H9 (cell line): ENCODE results near the gene PCBP2. TPM values are rescaled to one million over a fixed set of nuclear protein-coding genes. Genes with fewer than 3 reads are reported as not detected.

Experiments
- DNase-seq: peaks from one replicate; pipeline ENCODE4 v3.0.0-alpha.2; 2017
- H2AFZ ChIP-seq: one replicate; pipeline ENCODE4 v1.6.1; 2013; ENCODE audit warnings: mild to moderate bottlenecking, low read length, control low read depth, moderate library complexity
- H2AK5ac ChIP-seq: 2 replicates; pipeline ENCODE4 v1.6.1; 2013; ENCODE audit warnings: low read length, control low read depth, mixed read lengths; ENCODE audit not compliant: insufficient read length
- H2BK120ac ChIP-seq: one replicate; pipeline ENCODE4 v1.6.1; 2013; ENCODE audit warnings: low read depth, mild to moderate bottlenecking, low read length, control low read depth, inconsistent platforms; ENCODE audit not compliant: poor library complexity, severe bottlenecking
- H2BK12ac ChIP-seq: 2 replicates; pipeline ENCODE4 v1.6.1; 2013; ENCODE audit warnings: low read length, control low read depth, mixed read lengths, low read depth; ENCODE audit not compliant: insufficient read length
- H2BK15ac ChIP-seq: 2 replicates; pipeline ENCODE4 v1.6.1; 2013; ENCODE audit warnings: low read depth, low read length, control low read depth
- H2BK20ac ChIP-seq: one replicate; pipeline ENCODE4 v1.6.1; 2013; ENCODE audit warnings: low read depth, mild to moderate bottlenecking, low read length, control low read depth, inconsistent platforms; ENCODE audit not compliant: poor library complexity, severe bottlenecking
- H2BK5ac ChIP-seq: 2 replicates; pipeline ENCODE4 v1.6.1; 2013; ENCODE audit warnings: low read length, control low read depth, mixed read lengths; ENCODE audit not compliant: insufficient read length
- H3K14ac ChIP-seq: 2 replicates; pipeline ENCODE4 v1.6.1; 2013; ENCODE audit warnings: low read length, control low read depth; ENCODE audit not compliant: insufficient read depth
- H3K18ac ChIP-seq: 2 replicates; pipeline ENCODE4 v1.6.1; 2013; ENCODE audit warnings: low read depth, mild to moderate bottlenecking, mixed read lengths, low read length, control low read depth; ENCODE audit not compliant: insufficient read length
- H3K23ac ChIP-seq: 2 replicates; pipeline ENCODE4 v1.6.1; 2013; ENCODE audit warnings: low read length, control low read depth, mixed read lengths, low read depth; ENCODE audit not compliant: insufficient read length
- H3K23me2 ChIP-seq: 2 replicates; pipeline ENCODE4 v1.6.1; 2013; ENCODE audit warnings: low read depth, mild to moderate bottlenecking, mixed read lengths, low read length, control low read depth; ENCODE audit not compliant: insufficient read length, poor library complexity, severe bottlenecking
- H3K27ac ChIP-seq: 2 replicates; pipeline ENCODE4 v1.5.1; 2013; ENCODE audit warnings: low read length, control low read depth, mixed read lengths, low read depth; ENCODE audit not compliant: insufficient read length
- H3K27me3 ChIP-seq: 2 replicates; pipeline ENCODE4 v1.6.1; 2013; ENCODE audit warnings: low read length, control low read depth, inconsistent platforms; ENCODE audit not compliant: insufficient read depth
- H3K4ac ChIP-seq: 2 replicates; pipeline ENCODE4 v1.6.1; 2013; ENCODE audit warnings: low read depth, mild to moderate bottlenecking, control low read depth, inconsistent platforms, low read length, moderate library complexity
- H3K4me1 ChIP-seq: 2 replicates; pipeline ENCODE4 v1.6.1; 2013; ENCODE audit warnings: low read length, control low read depth, inconsistent platforms; ENCODE audit not compliant: insufficient read depth
- H3K4me2 ChIP-seq: 2 replicates; pipeline ENCODE4 v1.6.1; 2013; ENCODE audit warnings: low read length, control low read depth, mixed read lengths; ENCODE audit not compliant: insufficient read length, insufficient read depth
- H3K56ac ChIP-seq: 2 replicates; pipeline ENCODE4 v1.6.1; 2013; ENCODE audit warnings: low read depth, mild to moderate bottlenecking, mixed read lengths, low read length, control low read depth; ENCODE audit not compliant: insufficient read length
- H3K79me1 ChIP-seq: 2 replicates; pipeline ENCODE4 v1.6.1; 2013; ENCODE audit warnings: low read depth, mild to moderate bottlenecking, moderate library complexity, low read length, control low read depth, inconsistent platforms; ENCODE audit not compliant: insufficient read depth, poor library complexity, severe bottlenecking
- H3K79me2 ChIP-seq: 2 replicates; pipeline ENCODE4 v1.6.1; 2013; ENCODE audit warnings: low read length, control low read depth, inconsistent platforms; ENCODE audit not compliant: insufficient read depth
- H3K9ac ChIP-seq: 2 replicates; pipeline ENCODE4 v1.6.1; 2013; ENCODE audit warnings: low read length, control low read depth, mixed read lengths; ENCODE audit not compliant: insufficient read length; ENCODE audit errors: extremely low read depth
- H3K9me3 ChIP-seq: one replicate; pipeline ENCODE4 v1.6.1; 2013; ENCODE audit warnings: low read depth, low read length, inconsistent platforms; ENCODE audit not compliant: control insufficient read depth
- H3T11ph ChIP-seq: one replicate; pipeline ENCODE4 v1.6.1; 2013; ENCODE audit warnings: mild to moderate bottlenecking, low read length, control low read depth, inconsistent platforms
- H4K20me1 ChIP-seq: one replicate; pipeline ENCODE4 v1.6.1; 2013; ENCODE audit not compliant: control insufficient read depth, insufficient read length, insufficient read depth
- H4K5ac ChIP-seq: 2 replicates; pipeline ENCODE4 v1.6.1; 2013; ENCODE audit warnings: low read depth, mild to moderate bottlenecking, mixed read lengths, low read length, control low read depth; ENCODE audit not compliant: insufficient read length
- H4K8ac ChIP-seq: replicated peaks from 2 replicates; pipeline ENCODE4 v1.6.1; 2013; ENCODE audit warnings: low read length, control low read depth, mixed read lengths, low read depth; ENCODE audit not compliant: insufficient read length
- H4K91ac ChIP-seq: 2 replicates; pipeline ENCODE4 v1.6.1; 2013; ENCODE audit warnings: low read depth, mild to moderate bottlenecking, moderate library complexity, mixed read lengths, low read length, control low read depth; ENCODE audit not compliant: insufficient read length
- H3K27ac Mint-ChIP-seq, 3 experiments: 2 replicates in 2 of 3; 3 replicates in 1 of 3; pipeline ENCODE4 v1.8.0; 2020 to 2021; ENCODE audit warnings: mixed read lengths in 3 of 3, mild to moderate bottlenecking in 1 of 3, moderate library complexity in 1 of 3
- H3K27me3 Mint-ChIP-seq: 2 replicates; pipeline ENCODE4 v1.8.0; 2021; ENCODE audit warnings: low read depth, mild to moderate bottlenecking, moderate library complexity, mixed read lengths
- H3K36me3 Mint-ChIP-seq, 3 experiments: 2 replicates in 2 of 3; 3 replicates in 1 of 3; pipeline ENCODE4 v1.8.0; 2020 to 2021; ENCODE audit warnings: low read depth in 3 of 3, mixed read lengths in 3 of 3; ENCODE audit not compliant: insufficient read depth in 1 of 3
- H3K4me1 Mint-ChIP-seq, 2 experiments: 2 replicates each; pipeline ENCODE4 v1.8.0; 2020; ENCODE audit warnings: mixed read lengths in 2 of 2
- H3K4me3 Mint-ChIP-seq, 2 experiments: 2 replicates in 1 of 2; 3 replicates in 1 of 2; pipeline ENCODE4 v1.8.0; 2020 to 2021; ENCODE audit warnings: mild to moderate bottlenecking in 2 of 2, mixed read lengths in 2 of 2, moderate library complexity in 1 of 2
- H3K9me3 Mint-ChIP-seq, 2 experiments: 2 replicates in 1 of 2; 3 replicates in 1 of 2; pipeline ENCODE4 v1.8.0; 2020; ENCODE audit warnings: mild to moderate bottlenecking in 2 of 2, mixed read lengths in 2 of 2, moderate library complexity in 1 of 2
- WGBS: extraction: QIAGEN DNeasy Blood & Tissue Kit; methylation state at CpG from one replicate; pipeline ENCODE4 v1.1.7; 2013; ENCODE audit warnings: missing lambda C conversion rate, low lambda C conversion rate, mixed read lengths; ENCODE audit not compliant: insufficient read length; ENCODE audit errors: extremely low coverage; 5-methylcytosine and 5-hydroxymethylcytosine counted together
- total RNA-seq: library from RNA; stranded (reverse); gene quantifications from 2 replicates; pipeline ENCODE4 v1.2.1, GENCODE V29; 2021
- TF ChIP-seq, protein P1 (sequence below): fragments of 200-600 bp; sonication (generic); conservative IDR thresholded peaks from 3 replicates; pipeline ENCODE4 v1.8.0; 2021; ENCODE audit warnings: antibody characterized with exemption, mild to moderate bottlenecking

Gene PCBP2
- total RNA-seq, 1 experiment from 2014 or later, result 1,207 TPM

DNA sequence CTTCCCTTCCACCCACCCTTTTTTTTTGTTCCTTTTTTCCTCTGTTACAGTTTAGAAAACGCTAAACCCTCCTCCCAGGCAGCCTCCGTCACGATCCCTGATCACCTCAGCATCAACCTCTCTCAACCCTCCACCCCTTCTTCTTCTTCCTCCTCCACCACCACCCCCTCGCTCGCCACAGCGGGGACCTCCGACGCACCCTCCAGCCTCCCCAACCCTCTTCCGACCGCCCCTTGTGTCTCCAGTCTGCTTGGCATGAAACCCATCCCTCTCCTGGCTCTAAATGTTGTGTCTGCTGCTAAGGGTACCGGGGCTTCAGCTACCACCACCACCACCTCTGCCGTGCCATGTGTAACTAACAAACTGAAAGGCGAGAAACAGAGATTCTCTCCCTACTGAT, 22.9 kb downstream of the PCBP2 start:
- no peak overlapping the region for H3K4ac ChIP-seq
- no peak overlapping the region for H2BK120ac ChIP-seq
- no peaks in the 10 kb centered on the region for H3K4me1 ChIP-seq
- H2AK5ac ChIP-seq, result no peak overlapping the region
- H2BK5ac ChIP-seq, result no peak overlapping the region
- no peak overlapping the region for H3K9ac ChIP-seq
- DNase-seq, result no peak
- Mint-ChIP-seq H3K27ac (peak overlapping the region; percentile 85 to 90 (median 87)), H3K36me3 (peaks cover 67 to 98% (median 90%) of the 10 kb centered on the region in 3 experiments), H3K27me3 (no peaks in the 10 kb centered on the region; the same call in 1 of the 2 replicates), H3K4me1 (peaks cover 40 to 56% of the 10 kb centered on the region in 2 experiments), H3K4me3 (0 out of 5 replicates have a peak overlapping the region, but pooled peaks of 1 of the 2 experiments have one; percentile 33), H3K9me3 (no peaks in the 10 kb centered on the region; a peak in 1 of 5 replicates)
- H3T11ph ChIP-seq, result no peak overlapping the region
- no peaks in the 10 kb centered on the region for H3K9me3 ChIP-seq
- no peak overlapping the region for H4K91ac ChIP-seq
- H4K5ac ChIP-seq, result no peak overlapping the region
- H3K79me1 ChIP-seq, result peaks cover 8% of the 10 kb centered on the region
- no peak overlapping the region for H4K8ac ChIP-seq
- TF ChIP-seq, protein P1, sequence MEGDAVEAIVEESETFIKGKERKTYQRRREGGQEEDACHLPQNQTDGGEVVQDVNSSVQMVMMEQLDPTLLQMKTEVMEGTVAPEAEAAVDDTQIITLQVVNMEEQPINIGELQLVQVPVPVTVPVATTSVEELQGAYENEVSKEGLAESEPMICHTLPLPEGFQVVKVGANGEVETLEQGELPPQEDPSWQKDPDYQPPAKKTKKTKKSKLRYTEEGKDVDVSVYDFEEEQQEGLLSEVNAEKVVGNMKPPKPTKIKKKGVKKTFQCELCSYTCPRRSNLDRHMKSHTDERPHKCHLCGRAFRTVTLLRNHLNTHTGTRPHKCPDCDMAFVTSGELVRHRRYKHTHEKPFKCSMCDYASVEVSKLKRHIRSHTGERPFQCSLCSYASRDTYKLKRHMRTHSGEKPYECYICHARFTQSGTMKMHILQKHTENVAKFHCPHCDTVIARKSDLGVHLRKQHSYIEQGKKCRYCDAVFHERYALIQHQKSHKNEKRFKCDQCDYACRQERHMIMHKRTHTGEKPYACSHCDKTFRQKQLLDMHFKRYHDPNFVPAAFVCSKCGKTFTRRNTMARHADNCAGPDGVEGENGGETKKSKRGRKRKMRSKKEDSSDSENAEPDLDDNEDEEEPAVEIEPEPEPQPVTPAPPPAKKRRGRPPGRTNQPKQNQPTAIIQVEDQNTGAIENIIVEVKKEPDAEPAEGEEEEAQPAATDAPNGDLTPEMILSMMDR, result no peak
- H3K4me2 ChIP-seq, result no peak overlapping the region
- no peaks in the 10 kb centered on the region for H4K20me1 ChIP-seq
- H2BK20ac ChIP-seq, result no peak overlapping the region
- no peak overlapping the region for H2AFZ ChIP-seq
- WGBS, result no CpG with 5 or more reads among the region's 13 CpGs
- H3K56ac ChIP-seq, result no peak overlapping the region
- no peak overlapping the region for H3K18ac ChIP-seq
- no peaks in the 10 kb centered on the region for H3K27me3 ChIP-seq
- H3K27ac ChIP-seq, result peak overlapping the region; percentile 33
- H2BK12ac ChIP-seq, result no peak overlapping the region
- no peak overlapping the region; the same call in 1 of the 2 replicates for H3K14ac ChIP-seq
- no peak overlapping the region for H3K23ac ChIP-seq
- H2BK15ac ChIP-seq, result no peak overlapping the region
- H3K79me2 ChIP-seq, result no peaks in the 10 kb centered on the region
- no peaks in the 10 kb centered on the region for H3K23me2 ChIP-seq
